Measurements from ENCODE around the gene CCDC85B. TPM values are rescaled to one million over a fixed set of nuclear protein-coding genes. Genes with fewer than 3 reads are reported as not detected.

CCDC85B gene
- total RNA-seq, 1 experiment from 2014 or later: 85.4 TPM

DNA sequence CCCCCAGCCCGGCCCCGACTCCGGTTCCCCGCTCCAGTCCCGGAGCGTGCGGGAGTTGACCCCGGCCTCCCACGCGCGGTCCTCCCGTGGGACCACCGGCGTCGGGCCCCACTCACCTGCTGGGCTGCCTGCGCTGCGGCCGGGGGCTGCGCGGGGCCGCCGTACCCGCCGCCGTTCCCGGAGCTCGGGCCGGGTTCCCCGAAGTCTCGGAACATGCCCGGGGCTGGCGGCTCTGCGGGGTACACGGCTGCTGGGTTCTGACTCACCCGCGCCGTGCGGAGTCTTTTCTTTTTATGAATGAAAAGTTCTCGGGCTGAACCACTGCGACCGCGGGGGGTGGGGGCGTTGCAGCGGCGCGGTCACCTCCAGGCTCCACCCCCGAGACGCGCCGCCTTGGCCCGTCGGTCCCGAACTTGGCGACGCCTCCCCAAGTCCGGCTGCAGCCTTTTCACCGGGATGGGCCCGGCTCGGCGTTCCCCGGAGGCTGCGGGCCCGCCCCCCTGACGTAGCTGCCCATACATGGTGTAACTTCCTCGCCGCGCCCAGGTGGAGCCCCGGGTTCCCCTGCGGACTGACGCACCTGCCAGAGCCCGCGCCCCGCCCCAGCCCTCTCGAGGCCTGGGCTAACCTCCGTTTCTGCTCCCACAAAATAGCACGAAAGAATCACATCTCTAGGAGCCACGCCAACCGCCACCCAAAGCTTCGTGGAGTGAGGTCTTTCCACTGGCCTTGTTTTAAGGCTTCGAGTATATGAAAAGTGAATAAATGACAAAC, 9.8 kb downstream of the CCDC85B start, which contains the start of gene FOSL1:
Gene FOSL1 (minus strand): TSS at position 264 of the 774 bp plus-strand sequence. CDS start 49 bp downstream, at position 215.
- Histone ChIP-seq H3K27me3 (ENCODE audit: control insufficient read depth, insufficient read depth, low read length) (no peaks in the 10 kb centered on the region), H3K27ac (ENCODE audit: low read length) (peak within 1 kb of the TSS; percentile 99), H3K36me3 (ENCODE audit: control insufficient read depth, insufficient read depth, low read length) (no peaks in the 10 kb centered on the region; the same call in 1 of the 2 replicates), H3K9me3 (ENCODE audit: control insufficient read depth, insufficient read depth, low read depth, low read length) (no peaks in the 10 kb centered on the region), H3K4me1 (ENCODE audit: control insufficient read depth, insufficient read depth, low read length) (peaks cover 58% of the 10 kb centered on the region), H3K4me3 (ENCODE audit: low read depth in 2 of 2, low read length in 2 of 2) (peak within 1 kb of the TSS; percentile 82 to 89)
- ATAC-seq (peak; percentile 69), DNase-seq (ENCODE audit: low read depth, low spot score) (no peak)
- no TSS peak for BruUV-seq (replicated peaks)
- ChIA-PET POLR2A (interaction anchor here (0.6 to 3.4 kb wide), 11 partner anchors 10 to 1899 kb away, joined by 3 to 35 read pairs (median 3); partner anchors contain the start of genes CCDC85B and FIBP), CTCF (interaction anchor here (0.5 to 1.2 kb wide), 3 partner anchors 12 to 166 kb away, joined by 4 to 11 read pairs (median 8); partner anchors contain the start of gene FIBP)
- intact Hi-C loops (cut with micrococcal nuclease; ENCODE audit: unreplicated experiment): no loop called here
- TF ChIP-seq, protein P1, sequence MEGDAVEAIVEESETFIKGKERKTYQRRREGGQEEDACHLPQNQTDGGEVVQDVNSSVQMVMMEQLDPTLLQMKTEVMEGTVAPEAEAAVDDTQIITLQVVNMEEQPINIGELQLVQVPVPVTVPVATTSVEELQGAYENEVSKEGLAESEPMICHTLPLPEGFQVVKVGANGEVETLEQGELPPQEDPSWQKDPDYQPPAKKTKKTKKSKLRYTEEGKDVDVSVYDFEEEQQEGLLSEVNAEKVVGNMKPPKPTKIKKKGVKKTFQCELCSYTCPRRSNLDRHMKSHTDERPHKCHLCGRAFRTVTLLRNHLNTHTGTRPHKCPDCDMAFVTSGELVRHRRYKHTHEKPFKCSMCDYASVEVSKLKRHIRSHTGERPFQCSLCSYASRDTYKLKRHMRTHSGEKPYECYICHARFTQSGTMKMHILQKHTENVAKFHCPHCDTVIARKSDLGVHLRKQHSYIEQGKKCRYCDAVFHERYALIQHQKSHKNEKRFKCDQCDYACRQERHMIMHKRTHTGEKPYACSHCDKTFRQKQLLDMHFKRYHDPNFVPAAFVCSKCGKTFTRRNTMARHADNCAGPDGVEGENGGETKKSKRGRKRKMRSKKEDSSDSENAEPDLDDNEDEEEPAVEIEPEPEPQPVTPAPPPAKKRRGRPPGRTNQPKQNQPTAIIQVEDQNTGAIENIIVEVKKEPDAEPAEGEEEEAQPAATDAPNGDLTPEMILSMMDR (IDR thresholded peaks at IDR 0.05): no peak
- TF ChIP-seq, protein P2, sequence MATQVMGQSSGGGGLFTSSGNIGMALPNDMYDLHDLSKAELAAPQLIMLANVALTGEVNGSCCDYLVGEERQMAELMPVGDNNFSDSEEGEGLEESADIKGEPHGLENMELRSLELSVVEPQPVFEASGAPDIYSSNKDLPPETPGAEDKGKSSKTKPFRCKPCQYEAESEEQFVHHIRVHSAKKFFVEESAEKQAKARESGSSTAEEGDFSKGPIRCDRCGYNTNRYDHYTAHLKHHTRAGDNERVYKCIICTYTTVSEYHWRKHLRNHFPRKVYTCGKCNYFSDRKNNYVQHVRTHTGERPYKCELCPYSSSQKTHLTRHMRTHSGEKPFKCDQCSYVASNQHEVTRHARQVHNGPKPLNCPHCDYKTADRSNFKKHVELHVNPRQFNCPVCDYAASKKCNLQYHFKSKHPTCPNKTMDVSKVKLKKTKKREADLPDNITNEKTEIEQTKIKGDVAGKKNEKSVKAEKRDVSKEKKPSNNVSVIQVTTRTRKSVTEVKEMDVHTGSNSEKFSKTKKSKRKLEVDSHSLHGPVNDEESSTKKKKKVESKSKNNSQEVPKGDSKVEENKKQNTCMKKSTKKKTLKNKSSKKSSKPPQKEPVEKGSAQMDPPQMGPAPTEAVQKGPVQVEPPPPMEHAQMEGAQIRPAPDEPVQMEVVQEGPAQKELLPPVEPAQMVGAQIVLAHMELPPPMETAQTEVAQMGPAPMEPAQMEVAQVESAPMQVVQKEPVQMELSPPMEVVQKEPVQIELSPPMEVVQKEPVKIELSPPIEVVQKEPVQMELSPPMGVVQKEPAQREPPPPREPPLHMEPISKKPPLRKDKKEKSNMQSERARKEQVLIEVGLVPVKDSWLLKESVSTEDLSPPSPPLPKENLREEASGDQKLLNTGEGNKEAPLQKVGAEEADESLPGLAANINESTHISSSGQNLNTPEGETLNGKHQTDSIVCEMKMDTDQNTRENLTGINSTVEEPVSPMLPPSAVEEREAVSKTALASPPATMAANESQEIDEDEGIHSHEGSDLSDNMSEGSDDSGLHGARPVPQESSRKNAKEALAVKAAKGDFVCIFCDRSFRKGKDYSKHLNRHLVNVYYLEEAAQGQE (IDR thresholded peaks at IDR 0.05; ENCODE audit: insufficient read depth in 1 of 2, low read depth in 2 of 2, low read length in 1 of 2): 0 out of 4 replicates have a peak, but pooled peaks of 1 of the 2 experiments have one; percentile 8
- peak; percentile 77 for TF ChIP-seq TCF7L2 (IDR thresholded peaks at IDR 0.05; ENCODE audit: low read depth, low read length)
- peak; percentile 98; the same call in 1 of the 2 replicates for TF ChIP-seq SIN3A (IDR thresholded peaks at IDR 0.05; ENCODE audit: borderline replicate concordance, insufficient read depth, low read depth, low read length)
- TF ChIP-seq POLR2AphosphoS5 (IDR thresholded peaks at IDR 0.05; ENCODE audit: low read depth, low read length): peak; percentile 99
- in situ Hi-C loops (cut with HindIII; ENCODE audit: low pct_unique_long_range_greater_than_20kb, low sequenced_read_pairs): no loop called here

DNA sequence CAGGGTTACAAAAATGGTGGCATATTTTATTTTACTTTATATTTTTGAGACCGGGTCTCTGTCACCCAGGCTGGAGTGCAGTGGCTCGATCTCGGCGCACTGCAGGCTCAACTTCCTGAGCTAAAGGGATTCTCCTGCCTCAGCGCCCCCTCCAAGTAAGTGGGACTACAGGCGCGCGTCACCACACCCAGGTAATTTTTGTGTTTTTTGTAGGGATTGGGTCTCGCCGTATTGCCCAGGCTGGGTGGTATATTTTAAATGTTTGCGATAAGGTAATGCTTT, 10.4 kb downstream of the CCDC85B start:
- in situ Hi-C loops (cut with HindIII; ENCODE audit: low pct_unique_long_range_greater_than_20kb, low sequenced_read_pairs): no loop called here
- intact Hi-C loops (cut with micrococcal nuclease; ENCODE audit: unreplicated experiment): no loop called here
- BruUV-seq (replicated peaks): TSS peak; percentile 98
- ATAC-seq: no peak
- POLR2A ChIA-PET: interaction anchor here (0.6 to 3.4 kb wide), 10 partner anchors 10 to 1899 kb away, joined by 3 to 35 read pairs (median 3); partner anchors contain the start of genes CCDC85B and FIBP
- Histone ChIP-seq H3K4me1 (ENCODE audit: control insufficient read depth, insufficient read depth, low read length) (peaks cover 54% of the 10 kb centered on the region), H3K9me3 (ENCODE audit: control insufficient read depth, insufficient read depth, low read depth, low read length) (no peaks in the 10 kb centered on the region), H3K27ac (ENCODE audit: low read length) (peak overlapping the region; percentile 99), H3K27me3 (ENCODE audit: control insufficient read depth, insufficient read depth, low read length) (no peaks in the 10 kb centered on the region), H3K36me3 (ENCODE audit: control insufficient read depth, insufficient read depth, low read length) (no peaks in the 10 kb centered on the region; the same call in 1 of the 2 replicates), H3K4me3 (ENCODE audit: low read depth in 2 of 2, low read length in 2 of 2) (peak overlapping the region; percentile 61 to 82)
- no peak for DNase-seq (ENCODE audit: low read depth, low spot score)
- CTCF ChIA-PET: interaction anchor here (0.7 to 1.2 kb wide), 2 partner anchors 12 to 15 kb away, joined by 4 to 11 read pairs; partner anchors contain the start of gene FIBP
- TF ChIP-seq SIN3A (IDR thresholded peaks at IDR 0.05; ENCODE audit: borderline replicate concordance, insufficient read depth, low read depth, low read length) (no peak), POLR2AphosphoS5 (IDR thresholded peaks at IDR 0.05; ENCODE audit: low read depth, low read length) (no peak), TCF7L2 (IDR thresholded peaks at IDR 0.05; ENCODE audit: low read depth, low read length) (no peak)
- TF ChIP-seq, protein P2 (IDR thresholded peaks at IDR 0.05; ENCODE audit: insufficient read depth in 1 of 2, low read depth in 2 of 2, low read length in 1 of 2): no peak
- TF ChIP-seq, protein P1 (IDR thresholded peaks at IDR 0.05): no peak

All from Panc1 (cell line).